Panc1 (cell line): ENCODE data around the gene PRRX2. TPM values are rescaled to one million over a fixed set of nuclear protein-coding genes. Genes with fewer than 3 reads are reported as not detected.

Experiments
- ATAC-seq: fragments of 200-7000 bp; cut with Tn5 transposase; 2 replicates; pipeline ENCODE4 v1.9.1; 2020; ENCODE audit warnings: mild to moderate bottlenecking, moderate library complexity
- BruUV-seq: library from RNA; stranded (reverse); fragments of 400-500 nt; replicated peaks from 2 replicates; lab custom pipeline; 2021; lab: Mats Ljungman, UMichigan
- CTCF ChIA-PET: fragments of 300-600 bp; sonication (Branson Sonifier 250); formaldehyde crosslinking; loops from one replicate; lab custom pipeline; 2022; ENCODE audit warnings: antibody characterized with exemption; lab: Charles Lee
- POLR2A ChIA-PET: fragments of 300-600 bp; sonication (Branson Sonifier 250); formaldehyde crosslinking; loops from one replicate; lab custom pipeline; 2022; ENCODE audit warnings: antibody characterized with exemption; lab: Charles Lee
- DNase-seq: peaks from one replicate; pipeline ENCODE4 v3.0.0-alpha.2; 2010; ENCODE audit warnings: low read depth, low spot score
- H3K27ac ChIP-seq: 2 replicates; pipeline ENCODE4 v1.5.1; 2011; ENCODE audit warnings: mild to moderate bottlenecking, low read length, inconsistent platforms
- H3K27me3 ChIP-seq: fragments of 200-500 bp; sonication (Bioruptor generic); 2 replicates; pipeline ENCODE4 v1.6.0; 2014; ENCODE audit warnings: low read length, inconsistent platforms; ENCODE audit not compliant: control insufficient read depth, insufficient read depth
- H3K36me3 ChIP-seq: fragments of 200-500 bp; sonication (Bioruptor generic); 2 replicates; pipeline ENCODE4 v1.5.1; 2014; ENCODE audit warnings: inconsistent platforms, mild to moderate bottlenecking, low read length, moderate library complexity; ENCODE audit not compliant: control insufficient read depth, insufficient read depth
- H3K4me1 ChIP-seq: 2 replicates; pipeline ENCODE4 v1.5.1; 2011; ENCODE audit warnings: inconsistent platforms, mild to moderate bottlenecking, low read length, moderate library complexity; ENCODE audit not compliant: control insufficient read depth, insufficient read depth
- H3K4me3 ChIP-seq, 2 experiments: 2 replicates each; pipeline ENCODE4 v1.5.1; 2011 to 2012; ENCODE audit warnings: low read depth in 2 of 2, low read length in 2 of 2, mild to moderate bottlenecking in 2 of 2, inconsistent platforms in 1 of 2, moderate library complexity in 1 of 2
- H3K9me3 ChIP-seq: fragments of 200-500 bp; sonication (Bioruptor generic); 2 replicates; pipeline ENCODE4 v1.5.1; 2014; ENCODE audit warnings: low read depth, mild to moderate bottlenecking, inconsistent platforms, low read length, moderate library complexity; ENCODE audit not compliant: control insufficient read depth, insufficient read depth
- POLR2AphosphoS5 ChIP-seq: IDR thresholded peaks from 2 replicates; pipeline ENCODE4 v1.6.1; 2012; ENCODE audit warnings: mild to moderate bottlenecking, low read depth, low read length, moderate library complexity
- SIN3A ChIP-seq: IDR thresholded peaks from 2 replicates; pipeline ENCODE4 v1.6.1; 2012; ENCODE audit warnings: low read depth, mild to moderate bottlenecking, low read length, moderate library complexity, borderline replicate concordance; ENCODE audit not compliant: insufficient read depth
- TCF7L2 ChIP-seq: IDR thresholded peaks from 2 replicates; pipeline ENCODE4 v1.6.1; 2011; ENCODE audit warnings: mild to moderate bottlenecking, low read depth, low read length, inconsistent platforms
- in situ Hi-C: cut with HindIII; loops from 2 replicates; pipeline ENCODE4 v1.10.0; 2016; ENCODE audit warnings: low sequenced_read_pairs, low pct_unique_long_range_greater_than_20kb
- intact Hi-C: fragments of 100-400 bp; cut with micrococcal nuclease; formaldehyde crosslinking; loops from one replicate; pipeline ENCODE4 v1.10.0; 2022; ENCODE audit not compliant: unreplicated experiment
- total RNA-seq: library from RNA; stranded (reverse); gene quantifications from one replicate; pipeline ENCODE4 v1.2.1, GENCODE V29; 2021; ENCODE audit not compliant: unreplicated experiment
- TF ChIP-seq, protein P1 (sequence below): fragments of 450-650 bp; IDR thresholded peaks from 2 replicates; pipeline ENCODE4 v1.5.1; 2017; ENCODE audit warnings: mild to moderate bottlenecking
- TF ChIP-seq, protein P2 (sequence below), 2 experiments: IDR thresholded peaks; 2 replicates each; pipeline ENCODE4 v1.6.1; 2011 to 2012; ENCODE audit warnings: low read depth in 2 of 2, control low read depth in 1 of 2, low read length in 1 of 2, mild to moderate bottlenecking in 1 of 2, moderate library complexity in 1 of 2; ENCODE audit not compliant: insufficient read depth in 1 of 2

PRRX2 gene
- total RNA-seq, 1 experiment from 2014 or later = 6.3 TPM

DNA sequence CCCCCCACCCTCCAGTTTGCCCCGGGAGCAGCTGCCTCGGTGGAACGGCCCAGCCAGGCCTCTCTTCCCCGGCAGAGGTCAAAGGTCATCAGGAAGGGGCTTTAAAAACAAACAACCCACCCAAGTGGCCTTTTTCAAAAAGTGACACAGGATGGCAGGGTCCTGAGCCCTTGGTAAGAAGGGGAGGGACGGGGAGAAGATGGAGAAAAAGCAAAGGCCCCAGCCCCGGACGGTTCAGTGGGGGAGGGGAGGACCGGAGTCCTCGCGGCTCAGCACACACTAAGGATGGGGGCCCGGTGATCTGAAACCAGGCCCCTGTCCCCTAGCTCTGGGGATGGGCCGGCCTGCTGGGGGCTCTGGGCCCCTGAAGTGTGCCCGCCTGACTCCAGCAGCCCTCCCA, 1.1 kb downstream of the PRRX2 start:
- Histone ChIP-seq H3K4me3 (peak overlapping the region in 1 of 2 experiments; percentile 25; a peak in 1 of 4 replicates), H3K27ac (no peak overlapping the region), H3K36me3 (no peaks in the 10 kb centered on the region), H3K4me1 (no peaks in the 10 kb centered on the region), H3K9me3 (no peaks in the 10 kb centered on the region), H3K27me3 (no peaks in the 10 kb centered on the region)
- no peak for DNase-seq
- ChIA-PET CTCF (interaction anchor here (0.6 kb wide), 1 partner anchor 55 kb away, joined by 4 read pairs; no protein-coding TSS in a partner anchor), POLR2A (interaction anchor here (0.6 kb wide), 1 partner anchor 43 kb away, joined by 3 read pairs; no protein-coding TSS in a partner anchor)
- ATAC-seq = no peak
- intact Hi-C loops = no loop called here
- TF ChIP-seq TCF7L2 (no peak), POLR2AphosphoS5 (no peak), SIN3A (no peak)
- TF ChIP-seq, protein P1, sequence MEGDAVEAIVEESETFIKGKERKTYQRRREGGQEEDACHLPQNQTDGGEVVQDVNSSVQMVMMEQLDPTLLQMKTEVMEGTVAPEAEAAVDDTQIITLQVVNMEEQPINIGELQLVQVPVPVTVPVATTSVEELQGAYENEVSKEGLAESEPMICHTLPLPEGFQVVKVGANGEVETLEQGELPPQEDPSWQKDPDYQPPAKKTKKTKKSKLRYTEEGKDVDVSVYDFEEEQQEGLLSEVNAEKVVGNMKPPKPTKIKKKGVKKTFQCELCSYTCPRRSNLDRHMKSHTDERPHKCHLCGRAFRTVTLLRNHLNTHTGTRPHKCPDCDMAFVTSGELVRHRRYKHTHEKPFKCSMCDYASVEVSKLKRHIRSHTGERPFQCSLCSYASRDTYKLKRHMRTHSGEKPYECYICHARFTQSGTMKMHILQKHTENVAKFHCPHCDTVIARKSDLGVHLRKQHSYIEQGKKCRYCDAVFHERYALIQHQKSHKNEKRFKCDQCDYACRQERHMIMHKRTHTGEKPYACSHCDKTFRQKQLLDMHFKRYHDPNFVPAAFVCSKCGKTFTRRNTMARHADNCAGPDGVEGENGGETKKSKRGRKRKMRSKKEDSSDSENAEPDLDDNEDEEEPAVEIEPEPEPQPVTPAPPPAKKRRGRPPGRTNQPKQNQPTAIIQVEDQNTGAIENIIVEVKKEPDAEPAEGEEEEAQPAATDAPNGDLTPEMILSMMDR = no peak
- TF ChIP-seq, protein P2, sequence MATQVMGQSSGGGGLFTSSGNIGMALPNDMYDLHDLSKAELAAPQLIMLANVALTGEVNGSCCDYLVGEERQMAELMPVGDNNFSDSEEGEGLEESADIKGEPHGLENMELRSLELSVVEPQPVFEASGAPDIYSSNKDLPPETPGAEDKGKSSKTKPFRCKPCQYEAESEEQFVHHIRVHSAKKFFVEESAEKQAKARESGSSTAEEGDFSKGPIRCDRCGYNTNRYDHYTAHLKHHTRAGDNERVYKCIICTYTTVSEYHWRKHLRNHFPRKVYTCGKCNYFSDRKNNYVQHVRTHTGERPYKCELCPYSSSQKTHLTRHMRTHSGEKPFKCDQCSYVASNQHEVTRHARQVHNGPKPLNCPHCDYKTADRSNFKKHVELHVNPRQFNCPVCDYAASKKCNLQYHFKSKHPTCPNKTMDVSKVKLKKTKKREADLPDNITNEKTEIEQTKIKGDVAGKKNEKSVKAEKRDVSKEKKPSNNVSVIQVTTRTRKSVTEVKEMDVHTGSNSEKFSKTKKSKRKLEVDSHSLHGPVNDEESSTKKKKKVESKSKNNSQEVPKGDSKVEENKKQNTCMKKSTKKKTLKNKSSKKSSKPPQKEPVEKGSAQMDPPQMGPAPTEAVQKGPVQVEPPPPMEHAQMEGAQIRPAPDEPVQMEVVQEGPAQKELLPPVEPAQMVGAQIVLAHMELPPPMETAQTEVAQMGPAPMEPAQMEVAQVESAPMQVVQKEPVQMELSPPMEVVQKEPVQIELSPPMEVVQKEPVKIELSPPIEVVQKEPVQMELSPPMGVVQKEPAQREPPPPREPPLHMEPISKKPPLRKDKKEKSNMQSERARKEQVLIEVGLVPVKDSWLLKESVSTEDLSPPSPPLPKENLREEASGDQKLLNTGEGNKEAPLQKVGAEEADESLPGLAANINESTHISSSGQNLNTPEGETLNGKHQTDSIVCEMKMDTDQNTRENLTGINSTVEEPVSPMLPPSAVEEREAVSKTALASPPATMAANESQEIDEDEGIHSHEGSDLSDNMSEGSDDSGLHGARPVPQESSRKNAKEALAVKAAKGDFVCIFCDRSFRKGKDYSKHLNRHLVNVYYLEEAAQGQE (IDR thresholded peaks at IDR 0.05; ENCODE audit: insufficient read depth in 1 of 2, low read depth in 2 of 2, low read length in 1 of 2) = no peak
- no TSS peak for BruUV-seq
- in situ Hi-C loops = no loop called here

DNA sequence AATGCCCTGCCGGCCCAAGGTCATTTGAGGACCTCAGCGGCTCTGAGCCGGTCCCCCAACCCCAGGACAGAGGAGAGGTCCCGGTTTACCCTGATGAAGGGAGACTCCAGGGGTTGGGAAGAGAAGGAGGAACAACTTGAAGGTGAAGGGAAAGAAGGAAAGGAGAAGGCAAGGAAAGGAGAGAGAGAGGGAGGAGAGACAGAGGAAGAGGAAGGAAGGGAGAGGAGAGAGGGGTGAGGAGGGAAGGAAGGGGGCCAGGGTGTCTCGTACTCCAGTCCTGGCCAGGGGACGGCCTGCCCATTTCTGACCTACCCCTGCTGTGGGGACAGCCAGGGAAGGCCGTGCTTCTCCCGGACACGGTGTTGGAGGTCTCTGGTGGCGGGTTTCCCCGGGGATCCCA, 1.9 kb downstream of the PRRX2 start:
- BruUV-seq = no TSS peak
- Histone ChIP-seq H3K36me3 (no peaks in the 10 kb centered on the region), H3K4me1 (no peaks in the 10 kb centered on the region), H3K27me3 (no peaks in the 10 kb centered on the region), H3K27ac (no peak overlapping the region), H3K9me3 (no peaks in the 10 kb centered on the region), H3K4me3 (no peak overlapping the region)
- intact Hi-C loops (no loop called here), in situ Hi-C loops (no loop called here)
- no peak for DNase-seq
- ChIA-PET CTCF (interaction anchor here (0.6 kb wide), 1 partner anchor 203 kb away, joined by 8 read pairs; no protein-coding TSS in a partner anchor), POLR2A (no interaction called here)
- no peak for ATAC-seq
- no peak for TF ChIP-seq POLR2AphosphoS5
- TF ChIP-seq, protein P2 (IDR thresholded peaks at IDR 0.05; ENCODE audit: insufficient read depth in 1 of 2, low read depth in 2 of 2, low read length in 1 of 2) = no peak
- no peak for TF ChIP-seq TCF7L2
